GM19099 (cell line): ENCODE measurements around the gene TRIP4.

Source experiments
- POLR2A ChIP-seq: IDR thresholded peaks from 3 replicates; pipeline ENCODE4 v1.6.1; 2011; ENCODE audit warnings: low read depth; ENCODE audit not compliant: insufficient read length; ENCODE audit errors: extremely low read depth

The TRIP4 gene

DNA sequence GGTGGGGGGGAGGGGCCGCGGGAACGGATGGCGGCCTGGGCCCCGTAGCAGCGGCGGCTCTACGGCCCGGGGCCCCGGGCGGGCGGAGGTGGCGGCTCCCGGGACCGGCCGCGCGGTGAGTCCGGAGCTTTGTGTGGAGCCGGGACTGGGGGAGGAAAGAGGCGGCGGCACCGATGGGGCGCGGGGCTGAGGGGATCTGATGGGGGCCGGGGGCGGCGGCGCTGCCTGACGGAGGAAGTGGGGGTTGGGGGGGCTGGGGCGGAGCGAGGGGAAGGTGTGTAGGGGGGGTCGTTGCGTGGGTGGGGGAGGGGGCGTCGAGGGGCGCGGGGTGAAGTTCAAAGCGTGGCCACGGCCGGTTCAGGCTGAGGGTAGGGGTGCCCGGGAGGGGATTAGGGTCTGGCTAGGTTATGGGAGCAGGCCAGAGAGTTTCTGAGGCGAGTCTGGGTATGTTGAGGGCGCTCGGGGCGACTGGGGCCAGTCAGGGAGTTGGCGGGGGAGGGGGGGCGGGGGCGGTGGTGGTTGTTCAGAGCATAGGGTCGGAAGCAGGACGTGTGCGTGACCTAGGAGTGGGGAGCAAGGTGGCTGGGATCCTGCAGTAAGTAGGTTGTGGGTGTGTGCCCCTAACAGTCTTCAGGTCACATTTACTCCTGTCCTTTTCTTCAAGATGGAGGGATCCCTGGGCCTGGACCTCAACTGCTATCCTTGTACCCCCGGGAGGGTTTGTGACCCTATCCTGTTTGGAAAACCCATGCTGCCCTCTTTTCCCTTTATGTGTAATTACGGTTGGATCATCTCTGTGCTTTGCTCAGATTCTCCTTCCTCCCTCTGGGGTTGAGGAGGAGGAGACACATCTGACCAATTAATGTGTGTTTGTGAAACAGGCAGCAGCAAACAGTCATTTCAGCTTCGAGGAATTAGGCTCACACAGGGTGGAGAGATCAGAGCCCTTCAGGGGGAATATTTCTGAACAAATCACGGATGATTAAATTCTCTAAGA lies 73.4 kb downstream of the TRIP4 start:
- TF ChIP-seq POLR2A: no peak

DNA sequence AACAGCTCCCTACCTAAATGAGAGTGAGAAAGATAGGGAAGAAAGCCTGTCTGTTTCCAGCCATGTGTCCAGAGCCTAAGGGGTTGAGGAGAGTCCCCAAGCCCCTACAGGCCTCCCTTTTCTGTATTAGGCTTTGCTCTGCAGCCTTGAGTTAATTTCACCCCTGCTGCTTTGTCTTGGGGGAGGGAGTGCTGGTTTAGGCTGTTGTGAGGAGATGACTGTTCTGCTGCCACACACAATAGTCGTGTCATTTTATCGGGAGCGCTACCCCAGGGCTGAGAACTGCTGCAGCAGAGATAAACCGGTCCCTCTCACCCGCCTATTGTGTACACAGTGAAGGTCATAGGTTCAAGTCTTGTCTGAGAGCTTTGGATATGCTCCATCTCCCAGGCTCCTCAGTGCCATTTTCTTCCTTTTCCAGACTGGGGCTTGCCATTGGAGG lies 74.1 kb downstream of the TRIP4 start:
- TF ChIP-seq POLR2A: no peak

DNA sequence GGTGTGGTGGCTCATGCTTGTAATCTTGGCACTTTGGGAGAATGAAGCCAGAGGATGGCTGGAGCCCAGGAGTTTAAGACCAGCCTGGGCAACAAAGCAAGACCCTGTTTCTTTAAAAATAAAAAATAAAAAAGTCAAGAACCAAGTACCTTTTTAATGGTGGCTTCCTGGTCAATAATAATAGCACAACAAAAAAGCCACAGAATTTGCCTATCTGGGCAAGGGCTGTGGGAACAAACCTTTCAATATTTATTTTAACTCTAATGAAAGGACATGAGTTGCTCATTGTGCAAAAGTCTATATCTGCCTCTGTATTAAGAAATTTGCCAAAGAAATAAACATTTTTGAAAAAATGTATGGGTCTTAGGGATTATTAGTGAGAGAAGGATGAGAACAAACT lies 74.9 kb downstream of the TRIP4 start:
- no peak for TF ChIP-seq POLR2A

DNA sequence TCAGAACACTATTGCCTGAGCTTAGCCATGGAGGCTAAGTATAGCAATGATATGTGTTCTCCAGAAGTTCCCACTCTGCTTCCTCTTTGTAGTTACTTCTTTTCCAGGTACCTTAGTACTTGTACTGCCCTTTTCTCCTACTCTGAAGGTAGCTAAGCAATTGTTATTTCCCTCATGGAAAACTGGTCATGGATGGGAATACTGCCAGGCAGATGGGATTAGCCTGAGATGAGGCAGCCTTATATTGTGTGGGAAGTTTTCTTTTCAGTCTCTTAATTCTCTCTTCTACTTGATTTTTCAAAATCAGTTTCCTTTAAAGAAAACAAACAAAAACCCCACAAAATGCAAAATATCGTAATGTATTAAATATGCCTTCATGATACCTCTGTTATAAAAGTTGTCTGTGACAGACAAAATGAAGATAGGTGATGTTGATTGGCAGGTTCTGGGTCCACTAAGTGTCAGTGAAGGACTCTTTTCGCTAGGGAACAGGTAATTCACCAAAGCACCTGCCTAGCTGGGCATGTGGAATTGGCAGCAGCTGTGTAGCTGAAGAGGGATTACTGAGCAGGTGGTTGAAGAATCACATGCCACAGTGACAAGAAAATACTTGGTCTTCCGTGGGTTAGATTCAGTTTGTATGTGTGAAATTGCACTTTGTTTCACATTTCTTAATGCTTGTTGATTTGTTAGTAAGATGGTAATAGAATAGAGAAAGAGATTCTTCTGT lies 76.8 kb downstream of the TRIP4 start:
- no peak for TF ChIP-seq POLR2A

DNA sequence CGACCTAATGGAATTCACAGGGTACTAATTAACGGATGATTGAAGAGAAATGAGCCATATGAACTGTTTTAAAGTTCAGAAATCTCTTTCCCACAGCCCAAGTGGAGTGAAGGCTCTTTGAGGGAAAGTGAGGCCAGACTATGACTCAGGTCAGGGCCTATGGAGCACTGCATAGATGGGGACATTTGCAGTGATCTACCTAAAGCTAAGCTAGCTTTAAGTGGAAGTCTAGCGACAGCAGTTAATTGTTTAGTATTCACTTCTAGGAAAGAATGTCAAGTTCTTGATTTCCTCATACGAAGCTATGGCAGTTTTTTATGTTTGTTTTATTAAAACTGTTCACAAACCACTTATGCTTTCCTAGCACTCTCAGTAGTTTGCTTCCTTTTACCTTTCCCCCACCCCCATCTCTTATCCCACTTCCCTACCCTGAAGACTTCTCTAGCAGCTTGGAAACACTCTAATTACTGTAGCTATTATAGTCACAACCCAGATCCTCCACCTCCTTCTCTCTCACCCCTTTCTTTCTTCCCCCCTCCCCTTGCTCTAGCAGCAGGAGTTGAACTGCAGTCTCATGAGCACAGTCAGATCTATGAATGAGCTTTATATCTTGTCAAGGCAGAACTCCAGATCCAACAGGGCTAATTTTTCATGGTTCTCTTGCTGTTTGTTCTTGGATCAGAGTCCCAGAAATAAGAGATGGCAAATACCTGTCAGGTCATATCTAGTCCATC lies 78.9 kb downstream of the TRIP4 start:
- no peak for TF ChIP-seq POLR2A

DNA sequence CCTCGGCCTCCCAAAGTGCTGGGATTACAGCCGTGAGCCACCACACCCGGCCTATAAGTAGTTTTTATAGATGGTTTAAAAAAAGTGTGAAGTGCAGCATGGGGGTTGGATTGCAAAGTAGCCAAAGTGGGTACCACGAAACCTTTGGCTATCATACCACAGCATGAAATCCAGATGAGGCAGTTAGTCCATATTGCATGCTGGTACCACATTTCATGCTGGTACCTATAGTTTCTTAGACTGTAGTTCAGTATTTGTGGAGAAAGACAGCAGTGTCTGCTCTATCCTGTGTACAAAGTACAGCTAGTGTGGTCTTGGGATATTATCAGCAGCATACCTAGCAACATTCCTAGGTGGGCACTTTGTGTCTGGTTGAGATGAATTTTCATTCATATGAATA lies 84.5 kb downstream of the TRIP4 start:
- TF ChIP-seq POLR2A: no peak

DNA sequence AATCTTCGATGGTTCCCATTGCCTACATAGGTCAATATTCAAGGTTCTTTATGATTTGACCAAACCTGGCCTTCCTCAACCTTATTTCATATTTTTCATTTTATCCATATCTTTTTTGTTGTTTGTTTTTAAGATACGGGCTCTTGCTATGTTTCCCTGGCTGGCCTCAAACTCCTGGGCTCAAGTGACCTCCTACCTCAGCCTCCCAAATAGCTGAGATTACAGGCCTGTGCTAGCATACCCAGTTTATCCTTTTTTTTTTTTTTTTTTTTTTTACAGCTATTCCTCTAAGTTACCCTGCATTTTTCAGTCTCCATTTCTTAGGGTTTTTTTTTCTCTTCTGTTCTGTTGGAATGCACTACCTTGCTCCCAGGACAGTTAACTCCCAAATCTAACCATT lies 87.2 kb downstream of the TRIP4 start:
- TF ChIP-seq POLR2A: no peak

DNA sequence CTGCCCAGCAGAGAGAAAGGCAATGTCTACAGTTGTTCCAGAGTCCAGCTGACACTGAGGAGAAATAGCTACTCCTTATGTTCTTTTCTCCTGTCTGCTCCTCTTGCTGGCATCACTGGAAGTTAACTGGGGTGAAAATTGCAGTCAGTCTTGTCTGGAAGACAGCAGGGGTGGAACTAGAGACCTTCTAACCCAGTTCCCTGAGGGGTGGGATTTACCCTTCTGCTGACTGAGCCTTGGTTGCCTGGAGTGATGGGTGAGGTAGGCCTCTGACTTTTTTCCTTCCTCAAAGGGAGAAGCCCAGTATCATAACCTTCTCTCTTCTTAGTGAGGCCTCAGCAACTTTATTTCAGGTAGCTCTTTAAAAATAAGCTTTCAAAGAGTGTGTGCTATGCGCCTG lies 88.9 kb downstream of the TRIP4 start:
- no peak for TF ChIP-seq POLR2A

DNA sequence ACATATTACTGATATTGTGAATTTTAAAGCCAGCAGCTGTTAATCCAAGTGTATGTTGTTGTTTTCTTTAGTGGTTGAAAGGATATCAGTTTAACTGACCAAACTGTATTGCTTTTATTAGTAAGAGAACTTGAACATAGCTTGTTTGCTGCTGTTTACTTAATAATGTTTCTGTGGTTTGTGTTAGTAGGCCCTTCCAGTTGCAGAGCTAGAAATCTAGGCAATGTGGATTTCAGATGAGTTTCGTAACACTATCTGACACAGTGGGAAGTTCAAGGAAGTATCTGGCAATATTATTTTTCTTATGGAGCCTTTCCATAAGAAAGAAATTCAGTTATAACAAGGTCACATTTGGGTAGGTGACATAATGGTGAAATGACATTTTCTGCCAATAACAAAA lies 91.2 kb downstream of the TRIP4 start:
- no peak for TF ChIP-seq POLR2A

DNA sequence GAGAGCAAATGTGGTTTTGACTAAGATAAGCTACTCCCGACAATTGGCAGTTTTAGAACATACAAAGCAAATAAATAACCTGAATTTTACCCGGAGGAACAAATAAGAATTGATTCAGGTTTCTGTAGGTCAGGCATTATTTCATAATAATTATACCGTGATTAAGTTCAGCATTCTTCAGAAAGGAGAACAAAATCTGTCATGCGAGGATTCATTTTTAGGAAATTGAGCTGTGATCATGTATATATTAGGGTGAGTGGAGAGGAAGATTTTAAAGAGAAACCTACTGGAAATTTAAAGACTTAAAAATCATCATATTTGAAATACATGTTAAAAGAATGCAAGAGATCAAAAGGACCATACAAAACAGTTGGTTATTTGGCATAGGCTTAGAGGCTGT lies 93.3 kb downstream of the TRIP4 start:
- TF ChIP-seq POLR2A: no peak

DNA sequence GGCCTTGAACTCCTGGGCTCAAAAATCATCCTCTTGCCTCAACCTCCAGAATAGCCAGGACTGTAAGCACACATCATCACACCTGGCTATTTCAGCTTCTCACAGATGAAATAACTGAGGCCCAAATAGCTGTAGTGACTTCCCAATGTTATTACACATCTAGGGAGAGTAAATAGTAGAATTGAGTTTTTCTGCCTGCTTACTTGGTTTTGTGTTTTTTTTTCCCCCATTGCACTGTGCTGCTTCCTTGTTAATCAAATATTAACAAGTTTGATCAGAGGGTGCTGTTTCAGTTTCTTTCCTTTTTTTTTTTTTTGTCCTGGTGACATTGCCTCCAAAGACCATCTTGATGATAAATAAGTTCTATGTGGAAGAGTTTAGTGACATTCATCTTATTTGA lies 96.1 kb downstream of the TRIP4 start:
- no peak for TF ChIP-seq POLR2A

DNA sequence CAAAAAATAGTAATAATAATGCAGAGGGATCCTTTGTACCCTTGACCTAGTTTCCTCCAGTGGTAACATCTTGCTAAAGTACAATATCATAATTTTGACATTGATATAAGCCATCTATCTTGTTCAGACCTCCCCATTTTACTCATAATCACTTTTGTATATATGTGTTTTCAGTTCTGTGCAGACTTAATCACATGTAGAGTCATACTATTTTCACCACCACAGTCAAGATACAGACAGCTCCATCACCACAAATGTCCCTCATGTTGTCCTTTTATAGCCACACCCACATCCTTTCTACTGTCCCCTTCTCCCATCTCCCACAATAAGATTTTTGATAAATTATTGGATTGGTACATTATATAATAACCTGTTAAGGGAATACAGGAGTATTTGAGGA lies 98.2 kb downstream of the TRIP4 start:
- TF ChIP-seq POLR2A: no peak

DNA sequence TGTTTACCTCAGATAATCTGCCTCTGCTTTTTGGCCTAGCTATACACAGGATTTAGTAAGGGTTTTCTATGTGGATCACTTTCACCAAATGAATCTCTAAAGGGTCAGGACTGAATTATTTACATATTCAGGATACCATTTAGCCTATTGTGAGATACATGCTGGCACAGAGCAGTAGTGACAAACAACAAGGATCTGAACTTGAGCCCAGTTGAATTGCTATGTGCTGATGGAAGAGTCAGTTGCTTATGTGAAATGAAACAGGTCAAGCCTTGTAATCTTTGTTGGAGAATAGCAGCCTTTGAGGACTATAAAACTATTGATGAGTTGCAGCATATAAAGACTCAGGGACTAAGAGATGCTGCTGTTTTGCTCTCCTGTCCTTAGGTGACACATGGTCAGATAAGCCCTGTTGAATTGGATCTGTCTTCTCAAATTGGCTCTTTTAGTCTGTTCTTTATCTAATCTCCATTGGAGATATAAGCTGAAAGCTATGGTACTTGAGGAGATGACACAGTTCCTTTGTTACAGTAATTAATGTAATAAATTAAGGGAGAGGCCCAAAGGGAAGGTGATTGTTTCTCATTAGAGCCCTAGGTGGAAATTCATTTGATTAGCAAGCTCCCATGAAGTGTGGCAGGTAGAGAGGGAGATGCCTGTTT lies 103.1 kb downstream of the TRIP4 start:
- TF ChIP-seq POLR2A: no peak

DNA sequence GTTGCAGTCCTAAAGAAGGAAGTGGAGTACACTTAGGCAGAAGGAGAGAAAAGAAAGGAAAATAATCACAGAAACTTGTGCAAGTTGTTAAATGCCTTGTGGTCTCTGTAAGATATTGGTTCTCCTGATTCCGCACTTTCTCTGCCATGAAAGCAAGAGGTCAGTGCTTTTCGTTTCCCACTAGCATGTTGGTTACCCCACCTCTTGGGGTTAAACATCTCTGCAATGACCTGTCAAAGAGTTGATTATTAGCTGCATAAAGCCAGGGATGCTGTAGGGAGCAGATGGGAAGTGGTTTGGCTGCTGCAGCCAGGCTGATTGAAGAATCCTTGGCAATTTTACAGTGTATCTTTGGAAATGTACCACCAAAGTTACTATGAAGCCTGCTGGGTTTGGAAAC lies 106.0 kb downstream of the TRIP4 start:
- no peak for TF ChIP-seq POLR2A
